Measurements from ENCODE around the gene ZMYND10.

Gene ZMYND10

GRCh38 chr3:50300681-50301254 is 44.8 kb downstream of the ZMYND10 start:
- no peak for DNase-seq

- peak; percentile 25 for DNase-seq
These were observed 45.4 kb downstream of the ZMYND10 start for GRCh38 chr3:50299929-50300680.

- DNase-seq, result no peak
These were observed 45.9 kb downstream of the ZMYND10 start for GRCh38 chr3:50299638-50299928.

GRCh38 chr3:50298836-50299637 is 46.5 kb downstream of the ZMYND10 start, which contains the start of the genes HYAL3 and NAA80:
HYAL3 (minus strand) TSS chr3:50299405; CDS start chr3:50295602, 3,803 bp downstream.
NAA80 (minus strand) TSS chr3:50299405; CDS start chr3:50297463, 1,942 bp downstream.
- DNase-seq, result peak; percentile 89

GRCh38 chr3:50297896-50298725 is 47.4 kb downstream of the ZMYND10 start:
- DNase-seq, result no peak

- no peak for DNase-seq
These were observed 48.2 kb downstream of the ZMYND10 start for GRCh38 chr3:50297384-50297775.

- DNase-seq, result no peak
These were observed 48.7 kb downstream of the ZMYND10 start for GRCh38 chr3:50296721-50297383.

GRCh38 chr3:50295553-50296431 is 49.7 kb downstream of the ZMYND10 start:
- no peak for DNase-seq

GRCh38 chr3:50294492-50295403 is 50.8 kb downstream of the ZMYND10 start:
- no peak for DNase-seq

- no peak for DNase-seq
These were observed 51.4 kb downstream of the ZMYND10 start for GRCh38 chr3:50294089-50294488.

GRCh38 chr3:50293079-50293801 is 52.3 kb downstream of the ZMYND10 start:
- no peak for DNase-seq

GRCh38 chr3:50292159-50293078 is 53.1 kb downstream of the ZMYND10 start, which contains the start of gene IFRD2:
IFRD2 (minus strand) TSS chr3:50292429; CDS start chr3:50292274, 155 bp downstream.
- peak; percentile 92 for DNase-seq

Measured in SIG-M5 (cell line).